A673 (cell line): ENCODE results near the gene FBXL17.

Experiments
- EZH2 ChIP-seq: fragments of 200-600 bp; sonication (generic); IDR thresholded peaks from 2 replicates; pipeline ENCODE4 v1.6.1; 2017; ENCODE audit warnings: borderline replicate concordance, low read depth, mild to moderate bottlenecking, mixed read lengths, antibody characterized with exemption, low read length; ENCODE audit not compliant: poor library complexity, severe bottlenecking
- TF ChIP-seq, protein P1 (sequence below): fragments of 300-800, 200-600 bp; sonication (generic); conservative IDR thresholded peaks from 2 replicates; pipeline ENCODE4 v1.5.1; 2017; ENCODE audit warnings: low read depth, mild to moderate bottlenecking, antibody characterized with exemption, low read length, moderate library complexity, mixed read lengths

DNA sequence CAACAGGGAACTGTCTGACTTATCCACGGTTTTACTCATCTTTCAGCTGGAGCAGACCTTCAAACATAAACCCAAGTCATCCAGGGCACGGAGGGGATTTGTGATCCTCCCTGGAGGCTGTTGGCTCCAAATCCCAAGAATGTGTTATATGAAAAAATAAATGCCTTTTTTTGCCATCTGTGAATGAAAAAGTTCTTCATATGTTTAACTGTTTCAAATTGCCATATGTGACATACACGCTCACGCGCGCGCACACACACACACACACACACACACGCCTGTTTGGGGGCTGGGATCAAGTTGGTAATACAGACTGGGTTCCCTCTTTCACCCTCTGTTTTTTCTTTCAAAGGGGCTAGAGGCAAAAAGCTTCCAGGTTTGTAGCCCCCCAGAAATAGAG is 546.8 kb downstream of the FBXL17 start:
- TF ChIP-seq, protein P1, sequence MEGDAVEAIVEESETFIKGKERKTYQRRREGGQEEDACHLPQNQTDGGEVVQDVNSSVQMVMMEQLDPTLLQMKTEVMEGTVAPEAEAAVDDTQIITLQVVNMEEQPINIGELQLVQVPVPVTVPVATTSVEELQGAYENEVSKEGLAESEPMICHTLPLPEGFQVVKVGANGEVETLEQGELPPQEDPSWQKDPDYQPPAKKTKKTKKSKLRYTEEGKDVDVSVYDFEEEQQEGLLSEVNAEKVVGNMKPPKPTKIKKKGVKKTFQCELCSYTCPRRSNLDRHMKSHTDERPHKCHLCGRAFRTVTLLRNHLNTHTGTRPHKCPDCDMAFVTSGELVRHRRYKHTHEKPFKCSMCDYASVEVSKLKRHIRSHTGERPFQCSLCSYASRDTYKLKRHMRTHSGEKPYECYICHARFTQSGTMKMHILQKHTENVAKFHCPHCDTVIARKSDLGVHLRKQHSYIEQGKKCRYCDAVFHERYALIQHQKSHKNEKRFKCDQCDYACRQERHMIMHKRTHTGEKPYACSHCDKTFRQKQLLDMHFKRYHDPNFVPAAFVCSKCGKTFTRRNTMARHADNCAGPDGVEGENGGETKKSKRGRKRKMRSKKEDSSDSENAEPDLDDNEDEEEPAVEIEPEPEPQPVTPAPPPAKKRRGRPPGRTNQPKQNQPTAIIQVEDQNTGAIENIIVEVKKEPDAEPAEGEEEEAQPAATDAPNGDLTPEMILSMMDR, result no peak
- TF ChIP-seq EZH2, result no peak
